Measurements from ENCODE around the gene NEDD4L.

Gene NEDD4L

GRCh38 chr18:58321986-58322385, 278.0 kb downstream of the NEDD4L start:
- Histone ChIP-seq H3K9me3 (no peaks in the 10 kb centered on the region), H3K4me1 (no peaks in the 10 kb centered on the region), H3K36me3 (no peaks in the 10 kb centered on the region), H3K4me3 (ENCODE audit: low read depth, low read length) (no peak overlapping the region), H3K27me3 (no peaks in the 10 kb centered on the region)
- peak; percentile 59 for TF ChIP-seq CTCF (IDR thresholded peaks at IDR 0.05; ENCODE audit: low read depth, low read length)
- peak; percentile 43 for DNase-seq

GRCh38 chr18:58322464-58322863, 278.4 kb downstream of the NEDD4L start:
- Histone ChIP-seq H3K9me3 (no peaks in the 10 kb centered on the region), H3K4me1 (no peaks in the 10 kb centered on the region), H3K36me3 (no peaks in the 10 kb centered on the region), H3K4me3 (ENCODE audit: low read depth, low read length) (no peak overlapping the region), H3K27me3 (no peaks in the 10 kb centered on the region)
- TF ChIP-seq CTCF (IDR thresholded peaks at IDR 0.05; ENCODE audit: low read depth, low read length): no peak
- no peak for DNase-seq

GRCh38 chr18:58323866-58324762, 280.1 kb downstream of the NEDD4L start:
- no peaks in the 10 kb centered on the region for H3K4me1 ChIP-seq
- TF ChIP-seq CTCF (IDR thresholded peaks at IDR 0.05; ENCODE audit: low read depth, low read length): no peak
- no peaks in the 10 kb centered on the region for H3K27me3 ChIP-seq
- no peak for DNase-seq
- no peak overlapping the region for H3K4me3 ChIP-seq (ENCODE audit: low read depth, low read length)
- no peaks in the 10 kb centered on the region for H3K9me3 ChIP-seq
- H3K36me3 ChIP-seq: no peaks in the 10 kb centered on the region

- TF ChIP-seq CTCF (IDR thresholded peaks at IDR 0.05; ENCODE audit: low read depth, low read length): no peak
- Histone ChIP-seq H3K27me3 (no peaks in the 10 kb centered on the region), H3K36me3 (no peaks in the 10 kb centered on the region), H3K9me3 (no peaks in the 10 kb centered on the region), H3K4me3 (ENCODE audit: low read depth, low read length) (no peak overlapping the region), H3K4me1 (no peaks in the 10 kb centered on the region)
- no peak for DNase-seq
Measured at GRCh38 chr18:58324824-58325480, 280.9 kb downstream of the NEDD4L start.

GRCh38 chr18:58325494-58325893, 281.5 kb downstream of the NEDD4L start:
- no peaks in the 10 kb centered on the region for H3K4me1 ChIP-seq
- no peak for DNase-seq

More at GRCh38 chr18:58325494-58325893, 281.5 kb downstream of the NEDD4L start:
- Histone ChIP-seq H3K9me3 (no peaks in the 10 kb centered on the region), H3K36me3 (no peaks in the 10 kb centered on the region), H3K27me3 (no peaks in the 10 kb centered on the region), H3K4me3 (ENCODE audit: low read depth, low read length) (no peak overlapping the region)
- no peak for TF ChIP-seq CTCF (IDR thresholded peaks at IDR 0.05; ENCODE audit: low read depth, low read length)
